T follicular helper cell (primary cell): ENCODE measurements around the gene EPHA2.

Source experiments
- DNase-seq: peaks from one replicate; pipeline ENCODE4 v3.0.0-alpha.2; 2020; ENCODE audit warnings: low read depth

Gene EPHA2

GRCh38 chr1:16134906-16135305, 21.0 kb downstream of the EPHA2 start:
- DNase-seq = no peak

GRCh38 chr1:16134066-16134801, 21.6 kb downstream of the EPHA2 start:
- DNase-seq = no peak

GRCh38 chr1:16133007-16133961, 22.6 kb downstream of the EPHA2 start:
- no peak for DNase-seq

- DNase-seq = no peak
Observed at GRCh38 chr1:16132325-16132785, 23.5 kb downstream of the EPHA2 start.

- no peak for DNase-seq
Observed at GRCh38 chr1:16131636-16132324, 24.1 kb downstream of the EPHA2 start.

GRCh38 chr1:16130827-16131226, 25.0 kb downstream of the EPHA2 start:
- DNase-seq = no peak

- no peak for DNase-seq
Observed at GRCh38 chr1:16129921-16130543, 25.8 kb downstream of the EPHA2 start.

GRCh38 chr1:16129316-16129715, 26.6 kb downstream of the EPHA2 start:
- DNase-seq = no peak

GRCh38 chr1:16128338-16128741, 27.5 kb downstream of the EPHA2 start:
- no peak for DNase-seq

GRCh38 chr1:16127676-16128337, 28.1 kb downstream of the EPHA2 start:
- DNase-seq = no peak

- DNase-seq = no peak
Observed at GRCh38 chr1:16126743-16127515, 28.9 kb downstream of the EPHA2 start.

- no peak for DNase-seq
Observed at GRCh38 chr1:16126160-16126559, 29.7 kb downstream of the EPHA2 start.

GRCh38 chr1:16125483-16125882, 30.4 kb downstream of the EPHA2 start:
- no peak for DNase-seq

- DNase-seq = no peak
Observed at GRCh38 chr1:16125088-16125470, 30.8 kb downstream of the EPHA2 start.

- DNase-seq = no peak
Observed at GRCh38 chr1:16124377-16125087, 31.3 kb downstream of the EPHA2 start.

GRCh38 chr1:16122916-16123315, 33.0 kb downstream of the EPHA2 start:
- no peak for DNase-seq

GRCh38 chr1:16122350-16122881, 33.5 kb downstream of the EPHA2 start:
- no peak for DNase-seq

GRCh38 chr1:16120940-16121410, 34.9 kb downstream of the EPHA2 start:
- no peak for DNase-seq

- DNase-seq = no peak
Observed at GRCh38 chr1:16120407-16120806, 35.5 kb downstream of the EPHA2 start.
